Measurements from ENCODE around the gene ZNF740. TPM values are rescaled to one million over a fixed set of nuclear protein-coding genes. Genes with fewer than 3 reads are reported as not detected.

Gene ZNF740
- polyA plus RNA-seq, 1 of the 3 experiments (the other 2 are of a cell fraction) = 14.6 TPM

DNA sequence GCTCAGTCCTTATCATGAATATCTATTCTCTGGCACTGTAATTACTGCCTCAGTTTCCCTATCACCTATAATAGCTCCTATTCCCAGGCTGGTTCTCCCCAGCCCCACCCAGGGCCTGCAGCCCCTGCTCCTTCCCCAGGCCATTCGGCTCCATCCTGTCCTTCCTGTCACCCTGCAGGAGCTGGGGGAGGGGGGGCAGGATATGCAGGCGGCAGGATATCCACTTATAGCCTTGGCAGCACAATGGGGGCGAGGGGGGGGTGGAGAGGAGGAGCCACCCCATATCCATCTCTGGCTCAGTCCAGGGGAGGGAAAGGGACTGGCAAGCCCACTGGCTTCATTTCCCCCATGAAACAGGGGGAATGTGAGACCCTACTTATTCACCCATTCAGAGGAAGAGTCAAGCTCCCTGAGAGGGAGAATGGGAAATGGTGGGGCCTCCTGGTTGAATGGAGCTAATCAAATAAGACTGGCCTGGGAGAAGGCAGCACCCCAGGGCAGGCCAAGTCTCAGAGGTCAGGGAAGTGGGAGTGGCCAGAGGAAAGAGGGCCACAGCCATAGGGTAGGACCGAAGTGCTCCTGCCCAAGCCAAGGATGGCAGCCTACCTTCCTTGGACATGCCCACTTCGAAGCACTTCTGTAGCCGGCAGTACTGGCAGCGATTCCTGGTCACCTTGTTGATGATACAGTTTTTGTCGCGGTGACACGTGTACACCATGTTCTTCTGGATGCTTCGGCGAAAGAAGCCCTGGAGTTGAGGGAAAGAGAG lies 34.3 kb downstream of the ZNF740 start:
- Histone ChIP-seq H3K4me2 (no peak overlapping the region), H3F3A (replicated peaks; ENCODE audit: insufficient read depth) (peaks cover 13% of the 10 kb centered on the region)

More for the DNA sequence above, 34.3 kb downstream of the ZNF740 start:
- CTCF ChIA-PET = interaction anchor here (1.0 to 14.8 kb wide), 19 partner anchors 8 to 168 kb away, joined by 3 to 363 read pairs (median 23); partner anchors contain the start of genes AAAS, ESPL1, MYG1 and PFDN5
- Histone ChIP-seq H3K9ac (no peak overlapping the region), H3K9me3 (no peaks in the 10 kb centered on the region), H3K9me2 (no peaks in the 10 kb centered on the region), H2AFZ (ENCODE audit: low read depth) (no peak overlapping the region), H3K36me3 (replicated peaks in 1 of 2; ENCODE audit: control insufficient read depth in 1 of 2, insufficient read depth in 2 of 2, low read length in 1 of 2) (peaks cover 24 to 38% of the 10 kb centered on the region in 2 experiments), H3K27me3 (ENCODE audit: insufficient read depth) (no peaks in the 10 kb centered on the region), H3K4me1 (ENCODE audit: control insufficient read depth in 1 of 2, insufficient read depth in 2 of 2, low read depth in 1 of 2, low read length in 1 of 2) (peaks cover 14 to 24% of the 10 kb centered on the region in 2 experiments; a peak in 3 of 4 replicates), H3K79me2 (ENCODE audit: insufficient read depth) (peaks cover 39% of the 10 kb centered on the region), H3K4me3 (ENCODE audit: low read depth in 2 of 2, low read length in 1 of 2) (no peak overlapping the region), H4K20me1 (ENCODE audit: insufficient read depth) (peaks cover 5% of the 10 kb centered on the region; the same call in 1 of the 2 replicates), H3K27ac (ENCODE audit: low read depth in 2 of 2, low read length in 1 of 2) (no peak overlapping the region)
- 89% methylated on average over 9 of the region's 12 CpGs for WGBS (ENCODE audit: low lambda C conversion rate)
- no peak for DNase-seq
- no peak for TF ChIP-seq SMC3 (IDR thresholded peaks at IDR 0.05; ENCODE audit: low read depth, low read length)
- no peak for TF ChIP-seq RXRA (IDR thresholded peaks at IDR 0.05; ENCODE audit: borderline replicate concordance, low read depth)
- TF ChIP-seq, protein P1, sequence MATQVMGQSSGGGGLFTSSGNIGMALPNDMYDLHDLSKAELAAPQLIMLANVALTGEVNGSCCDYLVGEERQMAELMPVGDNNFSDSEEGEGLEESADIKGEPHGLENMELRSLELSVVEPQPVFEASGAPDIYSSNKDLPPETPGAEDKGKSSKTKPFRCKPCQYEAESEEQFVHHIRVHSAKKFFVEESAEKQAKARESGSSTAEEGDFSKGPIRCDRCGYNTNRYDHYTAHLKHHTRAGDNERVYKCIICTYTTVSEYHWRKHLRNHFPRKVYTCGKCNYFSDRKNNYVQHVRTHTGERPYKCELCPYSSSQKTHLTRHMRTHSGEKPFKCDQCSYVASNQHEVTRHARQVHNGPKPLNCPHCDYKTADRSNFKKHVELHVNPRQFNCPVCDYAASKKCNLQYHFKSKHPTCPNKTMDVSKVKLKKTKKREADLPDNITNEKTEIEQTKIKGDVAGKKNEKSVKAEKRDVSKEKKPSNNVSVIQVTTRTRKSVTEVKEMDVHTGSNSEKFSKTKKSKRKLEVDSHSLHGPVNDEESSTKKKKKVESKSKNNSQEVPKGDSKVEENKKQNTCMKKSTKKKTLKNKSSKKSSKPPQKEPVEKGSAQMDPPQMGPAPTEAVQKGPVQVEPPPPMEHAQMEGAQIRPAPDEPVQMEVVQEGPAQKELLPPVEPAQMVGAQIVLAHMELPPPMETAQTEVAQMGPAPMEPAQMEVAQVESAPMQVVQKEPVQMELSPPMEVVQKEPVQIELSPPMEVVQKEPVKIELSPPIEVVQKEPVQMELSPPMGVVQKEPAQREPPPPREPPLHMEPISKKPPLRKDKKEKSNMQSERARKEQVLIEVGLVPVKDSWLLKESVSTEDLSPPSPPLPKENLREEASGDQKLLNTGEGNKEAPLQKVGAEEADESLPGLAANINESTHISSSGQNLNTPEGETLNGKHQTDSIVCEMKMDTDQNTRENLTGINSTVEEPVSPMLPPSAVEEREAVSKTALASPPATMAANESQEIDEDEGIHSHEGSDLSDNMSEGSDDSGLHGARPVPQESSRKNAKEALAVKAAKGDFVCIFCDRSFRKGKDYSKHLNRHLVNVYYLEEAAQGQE (IDR thresholded peaks at IDR 0.05; ENCODE audit: low read depth, low read length) = no peak
- TF ChIP-seq, protein P2, sequence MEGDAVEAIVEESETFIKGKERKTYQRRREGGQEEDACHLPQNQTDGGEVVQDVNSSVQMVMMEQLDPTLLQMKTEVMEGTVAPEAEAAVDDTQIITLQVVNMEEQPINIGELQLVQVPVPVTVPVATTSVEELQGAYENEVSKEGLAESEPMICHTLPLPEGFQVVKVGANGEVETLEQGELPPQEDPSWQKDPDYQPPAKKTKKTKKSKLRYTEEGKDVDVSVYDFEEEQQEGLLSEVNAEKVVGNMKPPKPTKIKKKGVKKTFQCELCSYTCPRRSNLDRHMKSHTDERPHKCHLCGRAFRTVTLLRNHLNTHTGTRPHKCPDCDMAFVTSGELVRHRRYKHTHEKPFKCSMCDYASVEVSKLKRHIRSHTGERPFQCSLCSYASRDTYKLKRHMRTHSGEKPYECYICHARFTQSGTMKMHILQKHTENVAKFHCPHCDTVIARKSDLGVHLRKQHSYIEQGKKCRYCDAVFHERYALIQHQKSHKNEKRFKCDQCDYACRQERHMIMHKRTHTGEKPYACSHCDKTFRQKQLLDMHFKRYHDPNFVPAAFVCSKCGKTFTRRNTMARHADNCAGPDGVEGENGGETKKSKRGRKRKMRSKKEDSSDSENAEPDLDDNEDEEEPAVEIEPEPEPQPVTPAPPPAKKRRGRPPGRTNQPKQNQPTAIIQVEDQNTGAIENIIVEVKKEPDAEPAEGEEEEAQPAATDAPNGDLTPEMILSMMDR (IDR thresholded peaks at IDR 0.05) = no peak
- TF ChIP-seq TCF12 (IDR thresholded peaks at IDR 0.05) = no peak
- TF ChIP-seq EP300 (IDR thresholded peaks at IDR 0.05; ENCODE audit: borderline replicate concordance in 1 of 2, low read depth in 1 of 2, low read length in 1 of 2) = no peak
- no peak for TF ChIP-seq GATA2 (CRISPR knock-in tag; IDR thresholded peaks at IDR 0.05)
- TF ChIP-seq RAD21 (IDR thresholded peaks at IDR 0.05; ENCODE audit: low read length) = no peak
- POLR2A ChIA-PET = interaction anchor here (1.2 kb wide), 1 partner anchor 34 kb away, joined by 3 read pairs; the partner anchor contains the start of genes CSAD and ZNF740
